Measurements from ENCODE around the gene GPR55.
A peak's percentile ranks its signal among the peaks of the same experiment; 100 is the strongest.

Gene GPR55

GRCh38 chr2:230909841-230910545 lies 15.0 kb downstream of the GPR55 start:
- TF ChIP-seq, protein P1, sequence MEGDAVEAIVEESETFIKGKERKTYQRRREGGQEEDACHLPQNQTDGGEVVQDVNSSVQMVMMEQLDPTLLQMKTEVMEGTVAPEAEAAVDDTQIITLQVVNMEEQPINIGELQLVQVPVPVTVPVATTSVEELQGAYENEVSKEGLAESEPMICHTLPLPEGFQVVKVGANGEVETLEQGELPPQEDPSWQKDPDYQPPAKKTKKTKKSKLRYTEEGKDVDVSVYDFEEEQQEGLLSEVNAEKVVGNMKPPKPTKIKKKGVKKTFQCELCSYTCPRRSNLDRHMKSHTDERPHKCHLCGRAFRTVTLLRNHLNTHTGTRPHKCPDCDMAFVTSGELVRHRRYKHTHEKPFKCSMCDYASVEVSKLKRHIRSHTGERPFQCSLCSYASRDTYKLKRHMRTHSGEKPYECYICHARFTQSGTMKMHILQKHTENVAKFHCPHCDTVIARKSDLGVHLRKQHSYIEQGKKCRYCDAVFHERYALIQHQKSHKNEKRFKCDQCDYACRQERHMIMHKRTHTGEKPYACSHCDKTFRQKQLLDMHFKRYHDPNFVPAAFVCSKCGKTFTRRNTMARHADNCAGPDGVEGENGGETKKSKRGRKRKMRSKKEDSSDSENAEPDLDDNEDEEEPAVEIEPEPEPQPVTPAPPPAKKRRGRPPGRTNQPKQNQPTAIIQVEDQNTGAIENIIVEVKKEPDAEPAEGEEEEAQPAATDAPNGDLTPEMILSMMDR (IDR thresholded peaks at IDR 0.05; ENCODE audit: low read depth, low read length, missing control alignments): no peak
- H3K4me3 ChIP-seq (replicated peaks; ENCODE audit: low read depth, low read length): no peak overlapping the region

GRCh38 chr2:230908595-230909191 lies 16.3 kb downstream of the GPR55 start:
- TF ChIP-seq, protein P1 (IDR thresholded peaks at IDR 0.05; ENCODE audit: low read depth, low read length, missing control alignments): no peak
- peak; percentile 72 for DNase-seq (ENCODE audit: extremely low read depth, low read depth)
- H3K4me3 ChIP-seq (replicated peaks; ENCODE audit: low read depth, low read length): no peak overlapping the region

More at GRCh38 chr2:230909841-230910545, 15.0 kb downstream of the GPR55 start:
- no peak for DNase-seq (ENCODE audit: extremely low read depth, low read depth)

DNA sequence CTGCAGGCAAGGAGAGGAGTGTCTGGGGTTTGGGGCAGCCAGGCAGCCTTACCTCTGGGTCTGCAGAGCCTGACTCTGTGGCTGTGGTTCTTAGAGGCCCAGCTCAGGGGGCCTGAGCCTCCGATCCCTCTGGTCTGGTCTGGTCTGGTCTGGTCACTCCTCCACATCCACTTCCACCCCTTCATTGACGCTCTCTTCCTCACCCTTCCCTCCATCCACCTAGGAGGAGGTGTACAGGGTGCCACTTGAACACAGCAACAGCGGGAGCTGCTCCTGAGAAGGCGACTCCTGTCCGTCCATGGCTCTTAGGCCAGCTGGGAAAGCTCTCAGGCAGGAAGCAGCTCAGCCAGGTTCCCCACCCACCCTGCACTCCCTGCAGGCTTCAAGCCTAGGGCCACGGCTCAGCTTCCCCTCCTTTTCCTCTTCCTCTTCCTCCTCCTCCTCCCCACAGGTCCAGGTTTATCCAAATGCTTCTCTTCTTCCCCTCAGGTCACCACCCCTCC lies 16.9 kb downstream of the GPR55 start:
- TF ChIP-seq, protein P1 (IDR thresholded peaks at IDR 0.05; ENCODE audit: low read depth, low read length, missing control alignments): no peak
- H3K4me3 ChIP-seq (replicated peaks; ENCODE audit: low read depth, low read length): no peak overlapping the region
- DNase-seq (ENCODE audit: extremely low read depth, low read depth): no peak

GRCh38 chr2:230907361-230908091 lies 17.5 kb downstream of the GPR55 start:
- H3K4me3 ChIP-seq (replicated peaks; ENCODE audit: low read depth, low read length): no peak overlapping the region
- no peak for DNase-seq (ENCODE audit: extremely low read depth, low read depth)
- TF ChIP-seq, protein P1 (IDR thresholded peaks at IDR 0.05; ENCODE audit: low read depth, low read length, missing control alignments): no peak

- DNase-seq (ENCODE audit: extremely low read depth, low read depth): no peak
- TF ChIP-seq, protein P1 (IDR thresholded peaks at IDR 0.05; ENCODE audit: low read depth, low read length, missing control alignments): no peak
- no peak overlapping the region for H3K4me3 ChIP-seq (replicated peaks; ENCODE audit: low read depth, low read length)
Measured at GRCh38 chr2:230906471-230907230, 18.4 kb downstream of the GPR55 start.

Data from HFF-Myc (cell line).